Muscle of arm (tissue), 12 donors: ENCODE measurements around the gene PLAAT3. TPM values are rescaled to one million over a fixed set of nuclear protein-coding genes. Genes with fewer than 3 reads are reported as not detected.
A peak's percentile ranks its signal among the peaks of the same experiment; 100 is the strongest.
"Not testable (repeated sequence)": the region's sequence is repeated elsewhere in the genome, so short reads cannot be mapped to it uniquely, and the experiment has no call there.

Experiments
- DNase-seq: peaks from one replicate; pipeline ENCODE4 v3.0.0-alpha.2; 2013
- polyA plus RNA-seq, 12 donors: library from polyadenylated mRNA; unstranded; fragments of 120-200 nt; gene quantifications; one replicate each; pipeline ENCODE4 v1.2.1, GENCODE V29; 2013; ENCODE audit not compliant: insufficient read length in 12 of 12

The PLAAT3 gene
- polyA plus RNA-seq, 12 donors: 17.4 to 50.0 (median 38.2) TPM; not detected in 1

DNA sequence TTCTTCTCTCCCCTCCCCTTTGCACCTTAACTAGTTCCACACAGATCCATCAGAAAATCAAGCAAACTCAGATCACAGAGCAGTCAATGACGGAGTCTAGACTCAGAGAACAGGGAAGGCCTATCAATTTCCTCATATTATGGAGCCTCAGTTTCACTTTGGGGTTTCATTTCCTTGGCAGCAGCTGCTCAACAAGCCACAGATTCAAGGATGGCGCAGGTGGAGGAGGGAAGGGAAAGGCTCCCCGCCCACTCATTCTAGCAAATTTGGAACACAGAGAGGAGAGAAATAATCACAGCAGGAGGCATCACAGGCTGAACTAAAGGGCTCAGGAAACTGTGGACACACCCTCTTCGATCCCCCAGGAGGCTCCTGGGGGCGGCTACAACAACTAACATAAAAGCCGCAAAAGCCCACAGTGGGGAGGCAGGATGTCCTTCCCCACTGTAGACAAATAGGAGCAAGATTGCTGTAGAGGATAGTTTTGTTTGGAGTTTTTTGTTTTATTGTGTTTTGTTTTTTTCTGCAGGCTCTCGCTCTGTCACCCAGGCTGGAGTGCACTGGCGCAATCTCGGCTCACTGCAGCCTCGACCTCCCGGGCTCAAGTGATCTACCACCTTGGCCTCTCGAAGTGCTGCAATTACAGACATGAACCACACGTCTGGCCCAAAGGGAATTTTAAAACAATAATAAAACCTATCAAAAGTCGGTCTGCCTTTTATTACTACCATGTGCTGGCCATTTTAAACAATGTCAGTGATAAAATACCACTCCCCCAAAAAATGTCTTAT is 3.4 kb downstream of the PLAAT3 start:
- no peak for DNase-seq

DNA sequence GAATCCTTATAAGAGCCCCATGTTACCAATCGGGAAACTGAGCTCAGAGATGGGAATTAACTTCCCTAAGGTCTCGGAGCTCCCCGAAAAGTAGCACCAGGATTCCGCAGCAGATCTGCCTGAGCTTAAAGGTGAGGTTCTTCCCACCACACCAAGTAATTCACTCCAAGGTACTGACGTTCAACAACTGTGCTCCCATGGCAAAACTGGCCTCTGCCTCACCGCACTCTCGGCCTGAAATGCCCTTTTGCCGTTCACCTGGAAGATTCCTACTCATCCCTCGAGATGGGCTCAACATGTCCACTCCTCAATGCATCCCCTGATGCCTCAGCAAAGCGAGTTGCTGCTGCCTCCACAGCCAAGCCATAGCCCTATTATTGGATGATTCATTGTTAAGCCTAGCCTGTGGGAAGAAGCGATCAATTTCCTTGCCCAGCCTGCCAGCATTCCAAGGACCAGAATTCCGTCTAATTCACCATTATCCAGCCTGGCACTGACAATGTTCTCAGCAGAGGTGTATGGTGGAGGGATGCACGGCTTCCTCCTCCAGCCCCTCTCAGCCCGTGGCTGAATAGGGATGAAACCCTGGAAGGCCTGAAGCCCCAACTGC is 4.2 kb downstream of the PLAAT3 start:
- DNase-seq: no peak

- no peak for DNase-seq
Measured at GRCh38 chr11:63609536-63609935, 4.7 kb downstream of the PLAAT3 start.

DNA sequence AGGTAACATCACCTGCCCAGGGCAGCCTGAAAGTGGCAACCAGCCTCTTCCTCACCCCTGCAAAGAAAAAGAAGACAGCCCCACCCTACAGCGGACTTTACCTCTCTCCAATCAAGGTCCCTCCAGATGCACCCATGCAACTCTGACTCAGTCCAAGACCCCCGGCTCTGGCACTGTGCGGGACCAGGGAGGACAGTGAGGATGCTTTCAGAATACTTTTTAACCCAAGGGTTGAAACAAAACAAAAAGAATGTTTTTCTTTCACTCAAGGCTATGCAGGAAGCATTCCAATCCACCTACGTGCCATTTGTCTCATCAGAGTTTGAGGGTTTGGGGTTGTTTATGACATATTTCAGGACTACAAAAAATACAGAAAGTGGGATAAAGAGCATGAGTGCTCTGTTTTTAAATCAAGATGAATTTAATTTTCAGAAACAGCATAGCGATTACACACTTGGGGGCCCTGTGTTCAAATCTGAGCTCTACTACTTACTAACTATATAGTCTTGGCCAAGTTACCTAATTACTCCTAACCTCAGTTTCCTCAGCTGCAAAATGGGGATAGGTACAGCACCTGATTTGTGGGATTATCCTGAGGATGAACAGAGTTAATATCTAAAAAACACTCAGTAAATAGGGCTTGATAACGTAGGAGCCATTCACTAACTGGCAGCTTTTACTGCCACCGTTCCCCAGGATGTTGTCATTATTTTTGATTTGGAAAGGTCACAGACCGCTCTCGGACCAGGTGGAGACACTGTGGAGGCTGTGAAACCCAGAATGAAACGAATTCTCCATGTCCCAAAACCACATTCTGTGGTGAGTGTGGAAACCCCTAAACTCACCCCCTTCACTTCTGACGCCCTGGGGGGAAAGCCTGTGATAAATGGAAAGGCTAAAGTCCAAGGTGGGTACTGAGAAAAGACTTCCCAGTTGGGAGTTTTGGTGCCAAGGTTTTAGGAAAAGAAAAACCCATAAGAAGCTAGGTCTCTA is 5.6 kb downstream of the PLAAT3 start:
- DNase-seq: no peak

DNA sequence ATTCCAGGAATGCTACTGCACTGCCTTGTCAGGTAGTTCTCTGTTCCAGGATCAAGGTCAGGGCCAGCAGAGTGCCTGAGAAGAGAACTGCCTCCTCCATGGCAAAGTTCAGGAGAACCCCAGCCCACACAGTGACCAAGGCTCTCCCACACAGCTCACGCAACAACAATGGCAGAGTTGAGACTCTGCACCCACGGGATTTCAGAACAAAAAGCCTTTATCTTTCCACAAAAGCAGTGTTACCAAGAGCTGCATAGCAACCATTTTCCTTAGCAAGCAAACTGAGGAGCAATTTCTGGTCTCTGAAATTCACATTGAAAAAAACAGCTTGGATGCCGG is 11.1 kb downstream of the PLAAT3 start:
- no peak for DNase-seq

DNA sequence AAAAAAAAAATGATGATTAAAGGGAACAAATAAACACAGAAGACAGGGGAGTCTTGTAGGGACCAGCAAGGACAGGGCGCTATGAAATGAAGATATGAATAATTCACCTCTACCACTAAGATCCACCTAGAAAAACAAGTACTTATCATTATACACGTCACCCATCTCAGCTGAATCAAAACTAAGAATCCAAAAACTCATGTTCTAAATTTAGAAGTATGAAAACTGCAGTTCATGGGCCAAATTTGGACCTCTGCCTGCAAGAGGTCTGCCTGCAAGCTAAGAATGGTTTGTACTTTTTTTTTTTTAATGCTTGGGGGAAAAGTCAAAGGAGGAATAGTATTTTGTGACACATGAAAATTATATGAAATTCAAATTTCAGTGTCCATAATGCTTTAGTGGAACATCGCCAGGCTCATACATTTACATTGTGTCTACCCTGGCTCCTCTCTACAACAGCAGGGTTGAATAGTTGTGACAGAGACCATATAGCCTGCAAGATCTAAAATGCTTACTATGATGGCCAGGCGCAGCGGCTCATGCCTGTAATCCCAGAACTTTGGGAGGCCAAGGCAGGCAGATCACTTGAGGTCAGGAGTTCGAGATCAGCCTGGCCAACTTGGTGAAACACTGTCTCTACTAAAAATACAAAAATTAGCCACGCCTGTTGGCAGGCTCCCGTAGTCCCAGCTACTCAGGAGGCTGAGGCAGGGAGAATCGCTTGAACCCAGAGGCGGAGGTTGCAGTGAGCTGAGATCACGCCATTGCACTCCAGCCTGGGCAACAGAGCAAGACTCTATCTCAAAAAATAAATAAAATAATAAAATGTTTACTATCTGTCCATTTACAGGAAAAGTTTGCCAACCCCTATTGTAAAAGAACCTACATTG is 11.7 kb downstream of the PLAAT3 start:
- DNase-seq: peak; percentile 34

- DNase-seq: no peak
Measured at GRCh38 chr11:63599211-63600122, 14.8 kb downstream of the PLAAT3 start.

DNA sequence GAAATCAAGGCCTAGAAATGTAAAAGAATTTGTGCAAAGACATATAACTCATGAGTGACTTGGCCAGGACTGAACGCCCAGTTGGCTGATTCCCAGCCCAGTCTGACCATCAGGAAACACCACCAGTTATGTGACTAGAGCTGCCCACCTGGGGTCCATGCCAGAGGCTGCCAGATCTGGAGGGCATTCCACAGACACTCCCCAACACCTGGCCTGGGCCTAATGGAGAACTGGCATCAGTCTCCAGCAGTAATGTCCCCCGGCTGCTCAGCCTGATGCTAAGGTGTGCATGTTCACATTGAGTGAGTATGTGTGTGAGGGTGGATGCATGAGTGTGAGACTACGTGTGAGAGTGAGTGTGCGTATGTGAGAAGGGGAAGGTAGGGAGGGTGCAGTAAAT is 15.7 kb downstream of the PLAAT3 start:
- no peak for DNase-seq

GRCh38 chr11:63595296-63595695 is 18.9 kb downstream of the PLAAT3 start:
- DNase-seq: no peak

DNA sequence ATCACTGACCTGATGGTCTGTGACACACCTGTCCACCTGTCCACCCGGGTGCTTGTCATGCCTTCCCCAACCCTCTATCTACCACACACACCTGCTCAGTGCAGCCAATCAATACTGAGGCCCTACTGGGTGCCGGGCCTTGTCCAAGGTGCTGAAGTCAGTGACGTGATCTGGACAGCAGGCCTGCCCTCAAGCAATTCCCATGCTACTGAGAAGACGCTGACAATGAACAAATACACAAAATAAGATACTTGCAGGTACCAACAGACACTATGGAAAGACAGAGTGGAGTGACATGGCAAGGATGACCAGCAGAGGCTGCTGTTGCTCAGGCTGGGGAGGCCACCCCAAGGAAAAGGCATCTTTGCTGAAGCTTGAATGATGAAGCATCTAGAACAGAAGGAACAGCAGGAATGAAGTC is 21.2 kb downstream of the PLAAT3 start:
- no peak for DNase-seq

DNA sequence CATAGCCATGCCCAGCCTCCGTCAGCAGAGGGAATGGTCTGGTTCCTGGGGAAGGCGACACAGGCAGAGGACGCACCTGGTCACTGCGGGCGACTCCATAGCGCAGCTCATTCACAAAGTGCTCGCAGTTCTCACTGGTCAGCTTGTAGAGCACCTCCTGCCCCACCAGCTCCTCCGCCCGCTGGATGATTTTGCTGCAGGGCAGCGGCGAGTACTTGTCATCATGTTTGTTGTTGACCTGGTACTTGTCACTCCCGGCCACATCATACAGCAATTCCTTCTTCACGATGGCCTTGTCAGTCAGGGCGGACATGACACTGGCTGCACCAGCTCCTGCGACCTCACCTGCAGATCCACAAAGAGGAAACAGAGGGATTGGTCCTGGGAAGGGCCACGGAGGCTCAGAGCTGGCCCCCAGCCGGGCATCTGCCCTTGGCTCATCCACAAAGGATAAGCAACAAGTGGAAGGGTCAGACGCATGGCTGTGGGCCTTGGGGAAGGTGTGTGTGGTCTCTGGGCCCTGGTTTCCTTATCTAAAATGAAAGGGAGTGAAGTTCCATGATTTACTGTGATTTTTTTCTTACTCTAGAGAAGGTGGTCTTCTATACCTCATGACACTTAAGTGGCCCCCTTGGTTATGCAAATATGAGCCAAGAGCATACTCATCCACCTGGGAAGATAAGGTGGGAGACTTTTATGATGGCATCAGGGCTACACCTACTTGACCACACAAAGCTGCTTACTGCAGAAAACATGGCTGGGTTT is 24.0 kb downstream of the PLAAT3 start:
- no peak for DNase-seq

- no peak for DNase-seq
Measured at GRCh38 chr11:63589000-63589399, 25.2 kb downstream of the PLAAT3 start.

GRCh38 chr11:63586451-63587166 is 27.6 kb downstream of the PLAAT3 start:
- DNase-seq: no peak

DNA sequence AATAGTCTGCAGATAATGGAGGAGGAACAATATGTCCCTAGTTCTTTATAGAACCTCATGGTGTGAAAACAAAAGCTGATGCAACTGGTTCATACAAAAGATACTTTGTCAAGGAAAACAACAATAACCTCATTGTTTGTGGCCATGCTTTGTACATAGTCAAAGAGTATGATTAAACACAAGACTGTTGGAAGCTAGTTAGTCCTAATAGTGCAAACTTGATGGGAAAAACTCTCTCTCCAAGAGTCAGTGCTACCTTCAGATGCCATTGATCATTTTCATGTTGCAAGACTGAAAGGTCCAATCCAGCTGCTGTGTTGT is 30.9 kb downstream of the PLAAT3 start:
- DNase-seq: no peak

DNA sequence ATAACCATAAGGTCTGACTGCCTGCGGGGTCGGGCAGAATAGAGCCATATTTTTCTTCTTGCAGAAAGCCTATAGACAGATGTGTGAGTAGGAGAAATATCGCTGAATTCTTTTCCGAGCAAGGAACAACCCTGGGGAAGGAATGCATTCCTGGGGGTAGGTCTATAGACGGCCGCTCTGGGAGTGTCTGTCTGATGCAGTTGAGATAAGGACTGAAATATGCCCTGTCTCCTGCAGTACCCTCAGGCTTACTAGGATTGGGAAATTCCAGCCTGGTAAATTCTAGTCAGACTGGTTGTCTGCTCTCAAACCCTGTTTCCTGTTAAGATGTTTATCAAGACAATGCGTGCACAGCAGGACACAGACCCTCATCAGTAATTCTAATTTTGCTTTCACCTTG is 33.0 kb downstream of the PLAAT3 start:
- not testable (repeated sequence) for DNase-seq

DNA sequence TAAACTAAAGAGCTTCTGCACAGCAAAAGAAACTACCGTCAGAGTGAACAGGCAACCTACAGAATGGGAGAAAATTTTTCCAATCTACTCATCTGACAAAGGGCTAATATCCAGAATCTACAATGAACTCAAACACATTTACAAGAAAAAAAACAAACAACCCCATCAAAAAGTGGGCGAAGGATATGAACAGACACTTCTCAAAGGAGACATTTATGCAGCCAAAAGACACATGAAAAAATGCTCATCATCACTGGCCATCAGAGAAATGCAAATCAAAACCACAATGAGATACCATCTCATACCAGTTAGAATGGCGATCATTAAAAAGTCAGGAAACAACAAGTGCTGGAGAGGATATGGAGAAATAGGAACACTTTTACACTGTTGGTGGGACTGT is 35.4 kb downstream of the PLAAT3 start:
- DNase-seq: not testable (repeated sequence)

DNA sequence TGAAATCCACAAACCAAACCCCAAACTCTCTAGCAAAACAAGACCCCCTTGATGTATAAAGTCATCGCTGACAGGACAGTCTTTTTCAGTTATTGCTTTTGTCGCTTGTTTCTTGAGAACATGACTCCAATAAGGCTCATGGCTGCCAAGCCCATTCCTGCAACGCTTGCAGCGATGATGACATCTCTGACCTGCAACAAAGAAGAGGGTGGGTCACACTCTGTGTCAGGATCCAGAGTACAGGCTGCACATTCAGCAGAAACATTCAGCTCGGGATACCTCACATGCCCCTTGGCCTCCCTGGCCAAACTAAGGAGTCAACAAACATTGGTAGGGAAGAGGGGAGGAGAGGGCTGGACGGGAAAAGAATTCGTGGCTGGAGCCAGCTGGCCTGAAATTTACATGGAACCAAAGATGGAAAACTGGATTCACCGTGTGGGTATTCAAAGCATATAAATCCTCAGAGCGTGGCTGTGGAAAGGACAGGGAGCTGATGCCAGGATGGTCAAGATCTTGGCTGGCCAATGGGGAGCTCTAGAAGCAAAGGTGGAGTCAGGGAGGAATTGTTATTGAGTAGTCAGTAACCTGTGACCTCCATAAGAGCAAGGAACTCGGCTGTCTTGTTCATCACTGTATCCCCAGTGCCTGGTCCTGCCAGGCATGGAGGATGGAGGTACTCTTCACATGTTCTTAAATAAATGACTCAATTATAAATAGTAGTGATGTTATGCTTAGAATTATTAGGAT is 39.2 kb downstream of the PLAAT3 start:
- DNase-seq: peak; percentile 39
